Measurements from ENCODE around the gene ABCA1.

Gene ABCA1

GRCh38 chr9:104765138-104765537, 162.8 kb downstream of the ABCA1 start:
- no peak for DNase-seq (ENCODE audit: low read depth in 2 of 2)

DNA sequence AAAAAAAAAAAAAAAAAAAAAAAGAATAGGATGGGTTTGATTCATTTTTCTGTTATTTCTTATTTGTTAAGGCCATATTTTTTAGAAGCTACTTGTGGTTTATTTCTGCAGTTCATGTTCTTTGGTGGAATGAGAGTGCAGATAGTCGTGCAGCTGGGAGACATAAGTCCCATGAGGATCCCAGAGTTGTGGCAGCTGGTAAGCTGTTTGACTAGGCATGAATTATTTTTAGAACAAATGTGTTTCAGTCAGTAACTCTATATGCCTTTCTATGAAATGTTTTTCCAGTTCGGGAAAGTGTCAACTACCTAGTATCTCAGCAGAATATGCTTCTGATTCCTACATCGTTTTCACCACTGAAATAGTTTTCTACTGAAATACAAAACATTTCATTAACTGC, 169.0 kb downstream of the ABCA1 start:
- no peak for DNase-seq (ENCODE audit: low read depth in 2 of 2)

- no peak for DNase-seq (ENCODE audit: low read depth in 2 of 2)
Measured at GRCh38 chr9:104750185-104750767, 177.7 kb downstream of the ABCA1 start.

DNA sequence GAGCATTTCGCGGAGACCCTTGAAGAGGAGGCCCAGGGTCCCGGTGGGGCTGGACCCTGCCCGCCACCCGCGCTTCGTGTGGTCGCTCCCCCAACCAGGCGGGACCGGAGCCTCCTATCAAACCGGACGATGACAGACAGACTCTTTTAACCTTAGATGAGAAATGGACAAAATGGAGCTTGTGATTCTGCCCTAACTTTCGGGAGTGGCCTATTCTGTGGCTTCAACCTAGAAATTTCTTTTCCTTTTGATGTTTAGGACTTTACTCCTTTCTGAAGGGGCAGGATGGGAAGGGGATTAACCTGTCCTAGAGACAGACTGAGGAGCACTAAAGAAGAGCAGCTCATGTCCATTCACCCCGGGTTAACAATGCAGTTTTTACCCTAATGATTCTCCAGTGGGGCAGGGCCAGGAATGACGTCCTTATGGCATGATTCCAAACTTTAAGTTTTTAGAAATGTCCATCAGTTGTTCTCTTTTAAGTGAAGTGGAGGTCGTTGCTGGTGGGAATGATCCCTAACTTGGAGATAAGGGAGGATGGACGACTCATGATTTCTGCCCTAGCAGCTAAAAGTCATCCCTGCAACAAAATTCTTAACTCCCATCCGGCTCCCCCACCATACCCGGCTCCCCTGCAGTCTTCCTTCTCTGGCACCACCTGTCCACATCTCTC, 179.5 kb downstream of the ABCA1 start:
- DNase-seq (ENCODE audit: low read depth in 2 of 2): no peak

GRCh38 chr9:104747565-104748358, 180.2 kb downstream of the ABCA1 start, which contains the start of gene NIPSNAP3A:
Gene NIPSNAP3A, plus strand, starts transcription at chr9:104747683. Its CDS starts 110 bp downstream, at chr9:104747793.
- peak; percentile 63 to 78 for DNase-seq (ENCODE audit: low read depth in 2 of 2)

- DNase-seq (ENCODE audit: low read depth in 2 of 2): no peak
Measured at GRCh38 chr9:104747245-104747564, 180.8 kb downstream of the ABCA1 start.

DNA sequence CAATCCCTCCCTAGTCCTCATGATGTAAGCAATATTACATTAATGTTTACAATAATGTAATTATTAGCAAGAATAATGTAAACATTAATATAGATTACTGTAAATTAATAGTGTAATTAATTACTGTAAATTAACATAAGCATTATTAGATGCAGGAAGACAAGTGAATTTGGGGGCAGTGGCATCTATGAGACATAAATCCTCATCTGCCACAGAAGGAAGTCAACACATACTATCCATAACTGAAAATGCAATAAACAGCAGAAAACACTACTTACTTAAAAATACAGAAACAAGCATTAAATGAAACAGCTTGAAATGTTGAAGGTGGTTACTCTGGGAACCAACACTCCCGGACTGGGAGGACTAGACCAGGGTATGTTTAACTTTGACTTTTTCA, 181.2 kb downstream of the ABCA1 start:
- no peak for DNase-seq (ENCODE audit: low read depth in 2 of 2)

DNA sequence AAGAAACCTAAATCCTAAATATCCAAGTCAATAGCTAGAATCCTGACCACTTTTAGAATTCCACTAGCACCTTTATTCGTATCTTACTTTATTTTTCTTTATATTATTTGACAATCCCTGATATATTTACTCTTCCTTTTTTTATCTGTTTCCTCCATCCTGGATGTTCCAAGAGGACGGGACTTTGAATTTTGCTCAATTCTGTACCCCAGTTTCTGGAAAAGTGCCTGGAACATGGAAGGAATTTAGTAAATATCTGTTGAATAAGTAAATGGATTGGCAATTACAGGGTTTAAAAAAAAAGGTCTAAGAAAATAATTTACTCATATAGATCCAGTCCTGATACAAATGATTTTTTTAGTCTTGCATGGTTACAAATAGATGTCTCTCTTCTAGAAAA, 181.7 kb downstream of the ABCA1 start:
- no peak for DNase-seq (ENCODE audit: low read depth in 2 of 2)

- DNase-seq (ENCODE audit: low read depth in 2 of 2): no peak
Measured at GRCh38 chr9:104745852-104746251, 182.1 kb downstream of the ABCA1 start.

- no peak for DNase-seq (ENCODE audit: low read depth in 2 of 2)
Measured at GRCh38 chr9:104743376-104743985, 184.5 kb downstream of the ABCA1 start.

DNA sequence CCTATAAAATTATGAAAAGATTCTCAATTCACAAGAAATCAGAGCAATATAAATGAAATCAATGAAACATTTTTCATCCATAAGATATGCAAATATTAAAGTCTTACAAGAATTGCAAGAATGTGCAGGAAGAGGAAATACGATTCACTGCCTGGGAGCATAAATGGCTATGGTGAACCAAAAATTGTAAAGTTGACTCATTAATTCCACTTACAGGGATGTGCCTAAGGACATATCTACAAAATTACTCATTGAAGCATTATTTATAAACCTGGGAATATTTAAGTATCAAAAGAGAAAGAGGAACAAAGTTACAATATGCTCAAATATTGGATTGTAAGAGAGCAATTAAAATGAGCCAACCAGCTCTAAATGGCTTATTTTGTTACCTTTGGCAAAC, 187.3 kb downstream of the ABCA1 start:
- DNase-seq (ENCODE audit: low read depth in 2 of 2): no peak

DNA sequence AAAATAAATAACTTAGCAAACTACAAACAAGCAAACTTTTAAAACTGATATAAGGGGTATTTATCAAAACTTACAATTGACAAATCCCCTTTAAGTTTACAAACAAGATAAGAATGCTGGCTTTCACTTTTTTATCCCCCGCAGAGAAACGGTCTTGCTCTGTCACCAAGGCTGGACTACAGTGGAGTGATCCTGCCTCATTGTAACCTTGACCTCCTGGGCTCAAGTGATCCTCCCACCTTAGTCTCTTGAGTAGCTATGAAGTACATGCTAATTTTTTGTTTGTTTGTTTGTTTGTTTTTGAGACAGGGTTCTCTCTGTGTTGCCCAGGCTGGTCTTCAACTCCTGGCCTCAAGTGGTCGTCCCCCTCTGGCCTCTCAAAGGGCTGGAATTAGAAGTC, 189.5 kb downstream of the ABCA1 start:
- no peak for DNase-seq (ENCODE audit: low read depth in 2 of 2)

All from stimulated activated CD4-positive, alpha-beta T cell treated with anti-CD3 and anti-CD28 coated beads, Interleukin-15, amount 100 ng/mL, for 48 hours (primary cell).